ENCODE data around the gene ABCC10.
"Not testable (repeated sequence)": the region's sequence is repeated elsewhere in the genome, so short reads cannot be mapped to it uniquely, and the experiment has no call there.

Gene ABCC10

DNA sequence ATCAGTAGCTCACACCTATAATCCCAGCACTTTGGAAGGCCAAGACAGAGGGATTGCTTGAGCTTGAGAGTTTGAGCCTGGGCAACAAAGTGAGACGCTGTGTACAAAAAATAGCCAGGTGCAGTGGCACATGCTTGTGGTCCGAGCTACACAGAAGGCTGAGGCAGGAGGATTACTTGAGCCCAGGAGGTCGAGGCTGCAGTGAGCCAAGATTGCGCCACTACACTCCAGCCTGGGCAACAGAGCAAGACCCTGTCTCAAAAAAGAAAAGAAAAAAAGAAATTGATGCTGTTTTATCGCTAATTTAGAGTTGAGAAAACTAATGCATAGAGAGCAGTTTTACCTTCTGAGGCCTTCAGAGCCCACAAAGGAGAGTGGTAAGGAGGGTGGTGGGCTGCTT lies 71.0 kb downstream of the ABCC10 start:
- DNase-seq (ENCODE audit: low read depth), result not testable (repeated sequence)

DNA sequence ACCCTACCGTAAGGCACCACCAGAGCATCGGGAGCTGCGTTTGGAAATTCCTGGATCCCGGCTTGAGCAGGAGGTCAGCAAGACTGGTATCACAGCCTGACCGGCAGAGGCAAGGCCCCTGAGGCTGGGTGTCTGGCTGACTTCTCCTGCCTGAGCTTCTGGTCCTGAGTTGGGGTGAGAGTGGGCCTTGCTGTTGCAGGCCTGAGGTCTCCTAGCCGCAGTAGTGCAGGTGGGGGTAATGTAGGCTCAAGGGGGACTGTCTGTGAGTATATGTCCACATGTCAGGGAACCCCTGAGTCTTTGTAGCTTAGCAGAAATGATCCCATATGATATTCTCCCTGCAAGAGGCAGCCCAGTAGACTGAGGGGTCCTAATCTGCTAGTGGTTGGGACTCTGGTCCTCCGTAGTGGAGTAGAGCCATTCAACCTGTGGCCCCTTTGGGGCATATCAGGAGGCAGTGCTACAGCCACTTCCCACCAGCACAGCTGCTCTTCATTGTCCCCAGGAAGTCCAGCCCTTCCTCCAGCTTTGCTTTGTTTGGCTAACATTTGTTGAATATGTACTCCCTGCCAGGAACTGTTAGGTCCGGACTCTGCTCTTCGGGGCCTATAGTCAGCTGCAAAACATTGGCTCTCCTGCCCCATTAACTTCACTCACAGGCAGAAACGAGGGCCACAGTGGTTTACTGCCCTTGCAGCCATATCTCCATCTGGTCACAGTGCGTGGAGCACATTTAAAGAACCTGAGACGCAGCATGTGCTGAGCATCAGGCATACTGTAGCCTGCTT lies 71.9 kb downstream of the ABCC10 start:
- no peak for DNase-seq (ENCODE audit: low read depth)

All from T-helper 22 cell (primary cell).